Endothelial cell of umbilical vein (primary cell): Measurements from ENCODE around the gene UBA52.

ENCODE experiments used
- EZH2 ChIP-seq: IDR thresholded peaks from 2 replicates; pipeline ENCODE4 v1.6.1; 2012; ENCODE audit warnings: borderline replicate concordance, low read depth, mild to moderate bottlenecking, moderate library complexity, low read length, inconsistent platforms; ENCODE audit not compliant: severe bottlenecking
- FOS ChIP-seq: IDR thresholded peaks from 2 replicates; pipeline ENCODE4 v1.6.1; 2011; ENCODE audit warnings: mild to moderate bottlenecking, low read length, moderate library complexity, borderline replicate concordance; ENCODE audit not compliant: insufficient read depth
- GATA2 ChIP-seq: IDR thresholded peaks from 2 replicates; pipeline ENCODE4 v1.7.0; 2011; ENCODE audit warnings: low read depth, mild to moderate bottlenecking, moderate library complexity, mixed read lengths, low read length; ENCODE audit not compliant: insufficient read length, insufficient read depth
- JUN ChIP-seq: IDR thresholded peaks from 2 replicates; pipeline ENCODE4 v1.6.1; 2011; ENCODE audit warnings: borderline replicate concordance, low read depth; ENCODE audit not compliant: insufficient read length, insufficient read depth
- MAX ChIP-seq: IDR thresholded peaks from 2 replicates; pipeline ENCODE4 v1.6.1; 2011; ENCODE audit not compliant: insufficient read depth, insufficient read length
- MYC ChIP-seq: IDR thresholded peaks from one replicate; pipeline ENCODE4 v1.6.1; 2011; ENCODE audit warnings: mild to moderate bottlenecking, low read depth, low read length
- POLR2A ChIP-seq: IDR thresholded peaks from 2 replicates; pipeline ENCODE4 v1.6.1; 2012; ENCODE audit warnings: low read depth, mild to moderate bottlenecking, control low read depth, low read length
- POLR2AphosphoS5 ChIP-seq: IDR thresholded peaks from 2 replicates; pipeline ENCODE4 v1.6.1; 2012; ENCODE audit warnings: low read depth, mild to moderate bottlenecking, control low read depth, low read length, moderate library complexity; ENCODE audit not compliant: insufficient read depth
- TF ChIP-seq, protein P1 (sequence below), 2 donors: IDR thresholded peaks; 1 replicate in 1 of 2; 2 replicates in 1 of 2; pipeline ENCODE4 v1.5.1; 2011; ENCODE audit warnings: low read length in 2 of 2, mild to moderate bottlenecking in 2 of 2, moderate library complexity in 2 of 2, control low read depth in 1 of 2, inconsistent platforms in 1 of 2, low read depth in 1 of 2; ENCODE audit not compliant: insufficient read depth in 1 of 2; ENCODE audit errors: extremely low read depth in 1 of 2

DNA sequence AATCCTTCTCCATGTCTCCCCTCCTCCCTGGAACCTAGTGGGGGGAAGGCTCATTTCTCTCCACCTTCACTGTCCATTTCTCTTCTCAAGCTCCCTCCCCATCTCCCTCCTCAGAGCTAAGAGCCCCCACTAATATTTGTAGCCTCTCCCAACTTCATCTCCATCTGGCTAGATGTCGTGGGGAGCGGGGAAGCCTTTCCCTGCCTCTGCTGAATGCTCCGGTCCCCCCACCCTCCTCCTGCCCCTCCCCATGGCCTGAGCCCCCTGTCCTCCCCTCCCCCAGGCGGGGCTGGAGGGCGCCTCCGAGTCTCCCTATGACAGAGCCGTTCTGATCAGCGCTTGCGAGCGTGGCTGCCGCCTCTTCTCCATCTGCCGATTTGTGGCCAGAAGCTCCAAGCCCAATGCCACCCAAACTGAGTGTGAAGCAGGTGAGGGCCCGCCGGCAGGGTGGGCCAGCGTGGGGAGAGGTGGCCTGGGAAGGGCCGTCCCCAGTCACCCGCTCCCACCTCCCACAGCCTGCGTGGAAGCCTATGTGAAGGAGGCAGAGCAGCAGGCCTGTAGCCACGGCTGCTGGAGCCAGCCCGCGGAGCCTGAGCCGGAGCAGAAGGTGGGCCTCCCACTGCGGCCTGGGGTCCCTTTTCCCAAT is 42.1 kb downstream of the UBA52 start:
- TF ChIP-seq, protein P1, sequence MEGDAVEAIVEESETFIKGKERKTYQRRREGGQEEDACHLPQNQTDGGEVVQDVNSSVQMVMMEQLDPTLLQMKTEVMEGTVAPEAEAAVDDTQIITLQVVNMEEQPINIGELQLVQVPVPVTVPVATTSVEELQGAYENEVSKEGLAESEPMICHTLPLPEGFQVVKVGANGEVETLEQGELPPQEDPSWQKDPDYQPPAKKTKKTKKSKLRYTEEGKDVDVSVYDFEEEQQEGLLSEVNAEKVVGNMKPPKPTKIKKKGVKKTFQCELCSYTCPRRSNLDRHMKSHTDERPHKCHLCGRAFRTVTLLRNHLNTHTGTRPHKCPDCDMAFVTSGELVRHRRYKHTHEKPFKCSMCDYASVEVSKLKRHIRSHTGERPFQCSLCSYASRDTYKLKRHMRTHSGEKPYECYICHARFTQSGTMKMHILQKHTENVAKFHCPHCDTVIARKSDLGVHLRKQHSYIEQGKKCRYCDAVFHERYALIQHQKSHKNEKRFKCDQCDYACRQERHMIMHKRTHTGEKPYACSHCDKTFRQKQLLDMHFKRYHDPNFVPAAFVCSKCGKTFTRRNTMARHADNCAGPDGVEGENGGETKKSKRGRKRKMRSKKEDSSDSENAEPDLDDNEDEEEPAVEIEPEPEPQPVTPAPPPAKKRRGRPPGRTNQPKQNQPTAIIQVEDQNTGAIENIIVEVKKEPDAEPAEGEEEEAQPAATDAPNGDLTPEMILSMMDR (IDR thresholded peaks at IDR 0.05; ENCODE audit: extremely low read depth in 1 of 2, insufficient read depth in 1 of 2, low read depth in 1 of 2, low read length in 2 of 2) = no peak
- no peak for TF ChIP-seq POLR2AphosphoS5
- no peak for TF ChIP-seq MYC
- TF ChIP-seq POLR2A = no peak
- no peak for TF ChIP-seq EZH2
- TF ChIP-seq MAX = no peak
- TF ChIP-seq JUN = no peak
- TF ChIP-seq GATA2 = no peak
- TF ChIP-seq FOS = no peak
